Measurements from ENCODE around the gene CSTF1.
A peak's percentile ranks its signal among the peaks of the same experiment; 100 is the strongest.

The CSTF1 gene

GRCh38 chr20:56392132-56392880 is at the start of gene CSTF1, which contains the start of gene AURKA:
CSTF1 (plus strand) TSS chr20:56392645; CDS start chr20:56395553, 2,908 bp downstream.
AURKA (minus strand) TSS chr20:56392215; CDS start chr20:56388197, 4,018 bp downstream.
- peak; percentile 98 to 99 for DNase-seq

- DNase-seq: no peak
These were observed 49.7 kb upstream of the CSTF1 start for GRCh38 chr20:56342783-56343182.

- peak in 1 of 2 donors; percentile 22 for DNase-seq
These were observed 48.5 kb upstream of the CSTF1 start for GRCh38 chr20:56343861-56344381.

GRCh38 chr20:56345911-56346310 is 46.5 kb upstream of the CSTF1 start:
- no peak for DNase-seq

GRCh38 chr20:56347628-56348304 is 44.7 kb upstream of the CSTF1 start:
- no peak for DNase-seq

GRCh38 chr20:56348305-56348693 is 44.1 kb upstream of the CSTF1 start:
- DNase-seq: no peak

GRCh38 chr20:56348746-56349145 is 43.7 kb upstream of the CSTF1 start:
- no peak for DNase-seq

GRCh38 chr20:56350842-56351241 is 41.6 kb upstream of the CSTF1 start:
- DNase-seq: no peak

GRCh38 chr20:56352345-56353055 is 39.9 kb upstream of the CSTF1 start:
- no peak for DNase-seq

GRCh38 chr20:56353356-56353755 is 39.1 kb upstream of the CSTF1 start:
- DNase-seq: no peak

GRCh38 chr20:56358070-56358469 is 34.4 kb upstream of the CSTF1 start:
- no peak for DNase-seq

GRCh38 chr20:56358600-56359211 is 33.7 kb upstream of the CSTF1 start, which contains the start of gene FAM210B:
FAM210B (plus strand) TSS chr20:56358974; CDS start chr20:56359006, 32 bp downstream.
- DNase-seq: peak; percentile 75 to 83

- no peak for DNase-seq
These were observed 33.0 kb upstream of the CSTF1 start for GRCh38 chr20:56359212-56360132.

- DNase-seq: no peak
These were observed 32.1 kb upstream of the CSTF1 start for GRCh38 chr20:56360133-56360907.

- no peak for DNase-seq
These were observed 31.6 kb upstream of the CSTF1 start for GRCh38 chr20:56360908-56361205.

GRCh38 chr20:56361900-56362299 is 30.5 kb upstream of the CSTF1 start:
- DNase-seq: no peak

- no peak for DNase-seq
These were observed 29.5 kb upstream of the CSTF1 start for GRCh38 chr20:56362833-56363413.

- DNase-seq: no peak
These were observed 29.0 kb upstream of the CSTF1 start for GRCh38 chr20:56363491-56363890.

GRCh38 chr20:56368351-56369134 is 23.9 kb upstream of the CSTF1 start:
- no peak for DNase-seq

- DNase-seq: no peak
These were observed 23.3 kb upstream of the CSTF1 start for GRCh38 chr20:56369179-56369578.

All from activated CD4-positive, alpha-beta T cell treated with anti-CD3 and anti-CD28 coated beads for 4 hours (primary cell).